NOMO-1 treated with dmso at 0.1 percent for 144 hours (cell line): ENCODE results near the gene DCT.
"Not testable (repeated sequence)": the region's sequence is repeated elsewhere in the genome, so short reads cannot be mapped to it uniquely, and the experiment has no call there.

ENCODE experiments used
- DNase-seq: peaks from one replicate; lab custom pipeline; 2025; ENCODE audit not compliant: unreplicated experiment; lab: John Stamatoyannopoulos, UW

The DCT gene

DNA sequence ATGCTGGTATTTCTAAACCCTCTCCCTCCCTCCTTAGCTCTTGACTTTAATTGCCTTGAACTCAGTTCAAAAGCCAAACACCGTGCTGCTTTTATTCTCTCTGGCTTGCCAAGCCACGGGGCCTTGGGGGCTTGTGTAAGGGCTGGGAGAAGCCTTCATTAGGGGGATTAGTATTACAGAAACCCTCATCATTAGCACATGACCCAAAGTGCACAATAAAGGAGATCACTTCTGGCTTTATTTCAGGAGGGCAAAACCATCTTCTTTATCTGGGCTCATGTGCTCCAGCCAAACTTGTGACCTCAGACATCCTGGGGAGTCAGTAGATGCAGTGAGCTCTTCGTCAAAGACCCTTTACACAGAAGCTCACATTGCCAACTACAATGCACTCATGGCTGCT lies at the start of gene DCT:
Gene DCT (minus strand): TSS at position 67 of the 400 bp plus-strand sequence. CDS start 427 bp downstream, outside the sequence.
- DNase-seq = no peak

DNA sequence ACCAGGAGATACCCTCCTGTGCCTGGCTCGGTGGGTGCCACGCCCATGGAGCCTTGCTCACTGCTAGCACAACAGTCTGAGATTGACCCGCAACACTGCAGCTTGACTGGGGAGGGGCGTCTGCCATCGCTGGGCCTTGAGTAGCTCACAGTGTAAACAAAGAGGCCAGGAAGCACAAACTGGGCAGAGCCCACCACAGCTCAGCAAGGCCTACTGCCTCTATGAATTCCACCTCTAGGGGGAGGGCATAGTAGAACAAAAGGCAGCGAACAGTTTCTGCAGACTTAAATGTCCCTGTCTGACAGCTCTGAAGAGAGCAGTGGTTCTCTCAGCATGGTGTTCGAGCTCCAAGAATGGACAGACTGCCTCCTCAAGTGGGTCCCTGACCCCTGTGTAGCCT lies 47.5 kb upstream of the DCT start:
- DNase-seq = not testable (repeated sequence)

DNA sequence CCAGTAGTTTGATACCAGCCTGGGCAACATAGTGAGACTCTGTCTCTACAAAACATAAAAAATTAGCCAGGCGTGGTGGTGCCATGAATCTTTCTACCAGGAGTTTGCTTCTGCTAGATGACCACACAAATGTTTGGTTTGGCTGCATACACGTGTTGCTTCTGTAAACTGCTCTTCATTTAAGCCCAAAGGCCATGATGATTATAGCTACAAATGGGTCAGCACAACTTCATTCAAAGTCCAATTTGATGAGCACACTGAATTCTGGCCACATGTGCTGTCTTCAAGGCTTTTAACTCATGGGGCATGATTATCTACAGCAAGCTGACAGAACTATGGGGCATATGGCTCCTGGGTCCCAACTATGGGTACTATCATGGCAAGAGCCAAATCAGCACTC lies 46.3 kb upstream of the DCT start:
- no peak for DNase-seq

DNA sequence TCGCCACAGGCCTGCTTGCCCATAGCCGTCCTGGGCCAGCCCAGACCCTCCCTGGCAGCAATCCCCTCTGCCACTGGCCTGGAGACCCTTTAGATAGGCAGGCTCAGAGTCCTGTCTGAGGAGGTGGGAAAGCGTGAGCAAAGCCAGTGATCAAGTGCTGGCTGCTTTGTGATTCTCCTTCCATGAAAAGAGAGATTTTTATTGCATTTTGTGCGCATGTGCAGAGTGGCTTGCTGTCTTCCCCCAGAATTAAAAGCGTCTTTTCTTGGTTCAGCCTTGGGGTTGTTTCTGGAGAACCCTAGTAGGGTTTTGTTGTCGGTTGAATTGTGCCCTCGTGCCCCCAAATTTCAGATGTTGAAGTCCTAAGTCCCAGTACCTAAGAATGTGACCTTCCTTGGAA lies 44.9 kb upstream of the DCT start:
- no peak for DNase-seq

DNA sequence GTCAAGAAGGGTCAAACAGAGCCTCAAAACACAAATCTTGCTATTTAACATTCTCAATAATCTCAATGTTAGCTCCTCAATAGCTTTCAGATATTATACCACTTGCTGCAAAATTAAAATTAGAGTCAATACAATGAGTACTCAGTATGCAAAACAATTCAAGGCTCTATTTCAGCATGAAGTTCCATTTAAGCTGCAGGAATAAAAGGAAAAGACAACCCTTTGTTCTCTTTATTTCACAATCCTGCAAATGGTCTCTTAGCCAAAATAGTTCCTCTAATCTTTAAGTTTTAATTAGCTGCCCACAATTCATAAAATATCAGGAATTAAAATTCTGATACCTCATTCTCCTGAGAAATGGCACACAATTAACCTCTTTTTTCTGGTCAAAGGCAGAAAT lies 40.5 kb upstream of the DCT start:
- no peak for DNase-seq

DNA sequence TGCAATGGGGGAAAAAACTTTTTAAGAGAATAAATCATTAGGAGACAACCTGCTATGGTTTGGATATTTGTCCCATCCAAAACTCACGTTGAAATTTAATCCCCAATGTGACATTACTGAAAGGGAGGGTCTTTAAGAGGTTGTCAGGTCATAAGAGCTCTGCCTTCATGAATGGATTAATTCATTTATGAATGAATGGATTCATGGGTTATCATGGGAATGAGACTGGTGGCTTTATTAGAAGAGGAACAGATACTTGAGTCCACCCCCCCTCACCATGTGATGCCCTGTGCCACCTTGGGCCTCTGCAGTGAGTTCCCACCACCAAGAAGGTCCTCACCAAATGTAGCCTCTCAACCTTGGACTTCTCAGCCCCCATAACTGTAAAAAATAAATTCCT lies 37.0 kb upstream of the DCT start:
- DNase-seq = no peak

DNA sequence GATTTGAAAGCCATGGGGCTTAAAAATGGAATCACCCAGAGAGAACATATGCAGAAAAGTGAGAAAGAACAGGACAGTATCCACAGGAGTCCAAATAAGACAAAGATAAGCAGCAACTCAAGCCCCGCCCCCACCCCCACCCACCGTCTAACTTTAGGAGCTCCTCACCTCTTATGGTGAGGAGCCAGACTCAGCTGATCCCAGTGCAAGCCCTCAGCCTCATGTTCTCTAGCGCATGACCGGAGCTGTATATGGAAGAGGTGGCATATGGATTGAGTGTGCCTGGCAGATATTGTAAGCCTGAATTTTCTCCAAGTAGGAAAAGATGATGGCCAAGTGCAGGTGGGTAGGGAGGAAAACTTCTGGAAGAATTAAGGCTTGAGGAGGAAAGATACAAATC lies 36.4 kb upstream of the DCT start:
- DNase-seq = no peak

DNA sequence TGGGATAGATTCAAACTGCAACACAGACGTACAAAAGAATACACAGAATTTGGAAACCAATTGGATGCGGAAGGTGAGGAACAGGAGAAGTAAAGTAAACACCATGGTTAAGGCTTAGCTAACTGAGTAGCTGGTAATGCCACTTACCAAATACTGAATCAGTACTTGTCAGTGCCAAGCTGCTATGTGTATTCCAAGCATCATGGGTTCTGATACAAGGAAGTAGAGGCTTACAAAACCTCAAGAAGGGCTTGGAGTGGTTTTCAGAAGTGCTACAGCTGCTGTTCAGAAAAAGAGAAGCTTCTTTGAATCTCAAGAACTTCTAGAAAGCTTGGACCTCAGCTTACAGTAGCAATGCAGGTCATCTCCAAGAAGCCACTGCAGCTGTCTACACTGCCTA lies 35.9 kb upstream of the DCT start:
- no peak for DNase-seq

DNA sequence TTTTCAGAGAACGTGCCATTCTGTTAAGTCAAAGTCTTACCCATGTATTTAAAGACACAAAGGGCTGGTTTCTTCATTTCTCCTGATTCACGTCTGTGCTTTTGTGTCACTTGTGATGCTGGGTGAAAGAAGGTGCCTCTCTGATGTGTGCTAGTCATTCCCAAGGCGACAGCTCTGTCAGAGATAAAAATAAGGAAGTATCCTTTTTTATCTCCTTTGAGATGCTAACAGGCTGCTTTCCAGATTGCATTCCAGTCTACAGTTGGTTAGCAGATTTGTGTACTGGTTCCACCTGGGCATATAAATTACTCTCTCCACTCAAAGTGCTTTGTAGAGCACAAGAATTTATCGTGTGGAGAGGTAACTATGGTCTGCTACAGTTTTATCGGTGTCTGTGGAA lies 33.5 kb upstream of the DCT start:
- no peak for DNase-seq

DNA sequence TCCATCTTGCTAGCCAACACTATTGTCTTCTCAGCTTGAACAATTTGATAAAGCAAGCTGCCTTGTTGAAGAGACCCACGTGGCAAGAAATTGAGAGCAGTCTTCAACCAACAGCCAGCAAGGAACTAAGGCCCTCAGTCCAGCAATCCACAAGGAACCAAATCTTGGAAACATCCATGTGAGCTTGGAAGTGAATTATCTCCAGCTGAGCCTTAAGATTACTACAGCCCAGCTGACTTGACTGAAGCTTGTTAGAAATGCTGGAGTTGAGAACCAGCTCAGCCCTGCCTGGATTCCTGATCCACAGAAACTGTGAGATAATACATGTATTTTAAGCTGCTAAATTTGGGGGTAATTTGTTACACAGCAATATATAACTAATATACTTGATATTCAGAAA lies 26.2 kb upstream of the DCT start:
- DNase-seq = no peak

DNA sequence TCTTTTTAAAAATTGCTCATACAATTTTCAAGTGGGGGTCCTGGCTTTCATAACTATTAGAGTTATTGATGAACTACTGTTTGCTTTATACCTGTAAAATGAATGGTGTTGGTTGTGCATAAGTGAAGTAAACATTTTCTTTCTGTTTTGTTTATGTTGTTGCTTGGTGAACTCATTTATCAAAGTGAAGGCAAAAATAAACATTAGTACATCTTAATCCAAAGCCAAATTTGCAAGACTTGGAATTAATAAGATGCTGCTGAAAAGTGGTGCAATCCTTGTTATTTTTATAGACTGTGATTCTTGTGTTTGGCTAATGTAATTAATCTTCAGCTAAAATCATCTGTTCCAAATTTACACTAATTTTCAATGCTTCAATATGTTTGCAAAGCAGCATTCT lies 24.4 kb upstream of the DCT start:
- no peak for DNase-seq

DNA sequence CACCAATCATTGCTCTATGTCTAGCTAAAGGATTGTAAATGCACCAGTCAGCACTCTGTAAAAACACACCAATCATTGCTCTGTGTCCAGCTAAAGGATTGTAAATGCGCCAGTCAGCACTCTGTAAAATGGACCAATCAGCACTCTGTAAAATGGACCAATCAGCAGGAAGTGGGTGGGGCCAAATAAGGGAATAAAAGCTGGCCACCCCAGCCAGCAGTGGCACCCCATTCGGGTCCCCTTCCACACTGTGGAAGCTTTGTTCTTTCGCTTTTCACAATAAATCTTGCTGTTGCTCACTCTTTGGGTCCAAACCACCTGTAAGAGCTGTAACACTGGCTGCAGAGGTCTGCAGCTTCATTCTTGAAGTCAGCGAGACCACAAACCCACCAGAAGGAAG lies 19.3 kb upstream of the DCT start:
- not testable (repeated sequence) for DNase-seq

DNA sequence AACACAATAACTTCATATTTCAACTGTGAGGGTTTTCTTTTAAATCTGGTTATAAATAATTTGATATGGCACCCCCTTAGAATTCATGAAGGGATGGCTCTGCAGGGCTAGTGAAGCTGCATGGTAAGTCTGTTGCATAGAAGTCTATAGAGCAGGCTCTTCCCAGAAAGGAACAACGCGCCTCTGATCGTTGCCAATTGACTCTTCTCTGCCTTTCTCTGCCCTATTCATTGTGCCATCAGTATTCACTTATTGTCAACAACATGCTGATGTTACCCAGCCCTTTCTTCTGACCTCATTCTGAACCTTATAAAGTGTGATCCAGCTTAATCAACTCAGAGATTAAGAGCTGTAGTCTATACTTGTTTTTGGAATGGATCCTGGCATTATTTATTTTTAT lies 16.3 kb upstream of the DCT start:
- DNase-seq = no peak

DNA sequence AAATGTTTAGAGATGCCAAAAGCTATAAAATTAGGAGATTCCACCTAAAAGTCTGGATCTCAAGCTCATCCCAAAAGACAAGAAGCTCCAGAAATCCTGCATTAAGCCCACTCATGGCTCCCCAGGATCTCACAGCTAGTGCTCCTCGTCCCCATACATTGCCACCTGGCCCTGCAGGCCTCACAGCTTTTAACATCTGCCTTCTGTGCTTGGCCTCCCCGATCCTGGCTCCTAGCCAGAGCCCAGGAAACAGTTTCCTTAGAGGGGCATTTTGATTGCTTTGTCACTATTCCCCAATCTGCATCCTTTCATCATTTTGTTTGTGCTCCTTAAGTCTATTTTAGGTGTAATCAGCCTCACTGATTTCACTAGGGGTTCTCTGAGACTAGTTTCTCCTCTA lies 14.5 kb upstream of the DCT start:
- DNase-seq = no peak

DNA sequence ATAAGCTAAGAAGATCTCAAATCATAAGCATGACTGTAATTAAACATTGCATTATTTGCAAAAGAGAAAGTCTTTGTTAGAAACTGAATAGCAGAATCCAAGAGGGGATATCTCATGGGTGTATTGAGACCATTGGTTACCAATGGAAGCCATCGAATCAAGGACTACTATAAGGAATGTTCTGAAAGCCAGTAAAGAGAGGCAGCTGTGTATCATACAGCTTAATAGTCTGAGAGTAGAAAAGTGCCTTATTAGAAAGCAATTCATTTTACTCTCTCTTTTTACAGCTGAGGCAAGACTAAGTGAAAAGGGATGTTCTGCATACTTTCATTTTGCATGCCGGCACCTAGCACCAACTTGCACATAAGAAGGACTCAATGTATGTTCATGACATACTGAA lies 7.6 kb upstream of the DCT start:
- no peak for DNase-seq

DNA sequence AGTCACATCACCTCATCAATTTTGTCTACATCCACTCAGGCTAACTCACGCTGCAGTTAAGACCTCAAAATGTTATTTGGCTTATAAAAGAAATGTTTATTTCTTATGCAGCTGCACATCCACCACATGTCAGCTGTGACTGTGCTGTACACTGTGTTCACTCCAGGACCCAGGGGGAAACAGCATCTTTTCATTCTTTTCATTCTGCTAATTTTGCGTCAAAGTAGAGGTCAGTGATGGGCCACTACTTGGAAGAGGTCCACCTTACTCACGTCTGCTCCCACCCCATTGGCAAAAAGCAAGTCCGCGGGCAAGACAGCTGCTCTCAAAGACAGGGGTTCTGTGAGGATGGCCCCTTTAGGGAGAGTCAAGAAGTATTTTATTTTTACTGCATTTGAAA lies 4.5 kb upstream of the DCT start:
- DNase-seq = no peak

DNA sequence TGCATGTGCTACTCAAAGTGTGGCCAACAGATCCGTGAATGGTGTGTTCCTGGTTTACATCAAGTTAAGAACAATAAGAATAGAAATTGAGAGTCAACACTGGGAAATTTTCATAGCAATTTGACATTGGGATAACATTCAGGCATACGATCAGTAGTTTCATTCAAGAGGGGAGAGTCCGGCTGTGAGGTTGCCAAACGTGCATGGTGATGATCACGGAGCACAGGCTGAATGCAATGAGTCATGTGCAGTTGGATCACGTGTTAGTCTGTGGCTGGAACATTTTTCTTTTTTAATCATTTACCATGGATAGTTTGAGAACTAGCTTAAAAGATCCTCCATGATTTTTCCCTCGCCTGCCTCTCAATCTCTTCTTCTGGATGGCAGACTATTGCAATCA lies 2.5 kb upstream of the DCT start:
- no peak for DNase-seq

DNA sequence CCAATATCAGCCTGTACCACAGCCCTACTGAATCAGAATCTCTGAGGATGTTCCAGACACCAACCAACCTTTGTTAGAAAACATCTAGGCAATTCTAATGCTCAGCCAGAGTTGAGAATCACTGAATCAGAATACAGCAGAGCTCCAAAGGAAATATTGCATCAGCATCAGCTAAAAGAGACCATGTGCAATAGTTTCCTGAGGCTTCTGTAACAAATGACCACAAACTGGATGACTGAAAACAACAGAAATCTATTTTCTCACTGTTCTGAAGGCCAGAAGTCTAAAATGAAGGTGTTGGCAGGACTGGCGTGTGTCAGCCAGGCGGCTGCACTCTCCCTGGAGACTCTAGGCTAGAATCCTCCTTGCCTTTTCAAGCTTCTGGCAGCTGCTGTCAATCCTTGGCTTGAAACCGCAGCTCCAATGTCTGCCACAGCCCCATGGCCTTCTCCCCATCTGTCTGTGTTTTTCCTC lies 1.2 kb upstream of the DCT start:
- DNase-seq = peak; percentile 21

DNA sequence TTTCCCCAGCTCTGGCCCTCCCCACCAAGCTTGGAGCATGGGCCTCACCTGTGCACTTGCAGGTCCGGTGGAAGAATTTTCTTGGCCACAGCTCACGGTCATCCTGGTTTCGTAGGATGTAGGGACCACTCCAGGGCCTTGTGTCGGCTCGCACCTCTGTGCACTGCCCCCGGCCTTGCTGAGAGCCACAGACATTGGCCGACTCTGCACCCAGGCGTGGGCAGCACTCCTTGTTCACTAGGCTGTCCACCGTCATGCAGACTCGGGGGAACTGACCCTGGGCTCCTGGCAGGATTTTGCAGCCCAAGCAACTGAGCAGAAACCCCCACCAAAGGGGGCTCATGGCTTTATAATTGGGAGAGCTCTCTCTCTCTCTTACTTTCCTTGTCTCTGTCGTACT lies 569 bp downstream of the DCT start:
- no peak for DNase-seq

DNA sequence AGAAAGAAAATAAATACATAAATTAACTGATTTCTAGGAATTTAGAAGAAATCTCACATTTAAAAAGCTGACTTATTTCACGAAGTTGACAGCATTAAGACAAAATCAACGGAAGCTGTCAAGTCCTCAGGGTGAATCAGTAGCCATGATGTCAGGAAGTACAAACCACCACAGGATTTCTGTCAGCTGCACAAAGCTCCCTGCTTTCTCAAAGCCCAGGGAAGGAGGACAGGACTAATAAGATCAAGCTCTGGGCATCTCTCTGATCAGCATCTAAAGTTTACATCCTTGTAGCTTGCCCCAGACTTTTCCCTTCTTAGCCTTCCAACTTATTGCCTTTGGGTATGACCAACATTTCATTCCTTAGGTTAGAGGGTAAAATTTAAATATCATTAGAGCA lies 9.4 kb downstream of the DCT start:
- no peak for DNase-seq

DNA sequence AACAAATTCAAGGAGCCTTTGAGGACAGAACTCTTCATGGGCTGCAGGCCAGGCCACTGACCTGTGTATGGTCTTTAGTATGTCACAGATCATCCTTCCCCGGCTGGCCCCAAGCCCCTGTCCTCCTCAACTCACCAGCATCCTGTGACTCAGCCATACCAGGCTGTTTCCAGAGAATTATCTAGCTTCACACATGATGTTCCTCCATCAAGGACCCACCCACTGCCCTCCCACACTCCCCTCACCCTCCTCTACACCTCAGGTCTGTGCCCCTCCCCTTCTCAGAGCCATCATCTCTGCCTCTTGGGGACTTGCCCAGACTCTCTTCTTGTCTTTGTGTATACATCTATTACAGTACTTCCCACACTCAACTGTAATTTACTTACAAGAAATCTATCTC lies 14.7 kb downstream of the DCT start:
- DNase-seq = no peak

DNA sequence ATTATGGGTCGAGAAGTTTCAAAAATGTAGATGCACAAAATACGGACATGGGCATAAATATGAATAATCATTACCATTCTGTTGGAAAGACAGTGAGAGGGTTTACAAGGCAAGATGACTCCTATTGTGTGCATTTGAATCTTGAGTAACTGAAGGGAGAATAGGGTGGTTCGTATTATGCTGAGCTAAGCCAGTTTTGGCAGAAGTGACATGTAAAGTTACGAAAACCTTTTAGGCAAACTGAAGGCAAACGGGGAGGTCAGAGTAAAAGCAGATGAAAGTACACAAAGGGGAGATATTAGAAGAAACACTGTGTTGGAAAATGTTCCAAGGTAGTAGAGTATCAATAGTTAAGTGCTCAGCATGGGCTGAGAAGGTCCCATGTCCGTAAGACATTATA lies 16.8 kb downstream of the DCT start:
- no peak for DNase-seq

DNA sequence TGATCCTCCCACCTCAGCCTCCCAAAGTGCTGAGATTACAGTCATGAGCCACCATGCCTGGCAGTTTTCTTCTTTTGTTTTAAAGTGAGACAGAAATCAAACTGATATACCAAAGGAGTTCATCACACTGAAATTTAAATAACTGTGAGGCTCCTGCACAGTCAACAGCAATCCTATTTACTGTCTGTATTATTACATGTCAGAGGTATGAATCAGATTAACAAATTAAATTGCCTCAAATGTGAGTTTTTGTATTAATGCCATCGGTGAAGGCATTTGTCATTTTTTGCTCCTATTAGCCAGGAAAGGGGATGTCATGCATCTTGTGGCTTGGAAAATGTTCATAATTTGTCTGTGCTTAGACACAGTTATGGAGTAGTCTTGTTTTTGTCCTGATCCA lies 20.4 kb downstream of the DCT start:
- DNase-seq = no peak

DNA sequence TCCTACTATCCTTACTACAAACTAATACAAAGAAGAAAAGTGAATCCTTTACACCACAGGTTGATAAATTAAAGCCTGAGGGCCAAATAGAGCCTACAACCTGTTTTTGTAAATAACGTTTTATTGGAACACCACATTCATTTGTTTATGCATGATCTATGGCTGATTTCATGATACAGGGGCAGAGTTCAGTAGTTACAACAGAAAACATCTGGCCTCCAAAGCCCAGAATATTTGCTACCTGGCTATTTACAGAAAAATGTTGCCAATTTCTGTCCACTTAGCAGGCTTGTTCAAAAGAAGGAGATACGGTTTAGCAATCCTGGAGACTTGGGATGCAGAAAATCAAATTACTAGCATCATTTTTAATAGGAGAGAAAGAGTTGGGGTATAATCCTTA lies 24.1 kb downstream of the DCT start:
- DNase-seq = no peak
